Fibroblast of villous mesenchyme (primary cell): Measurements from ENCODE around the gene MTMR3. TPM values are rescaled to one million over a fixed set of nuclear protein-coding genes. Genes with fewer than 3 reads are reported as not detected.
A peak's percentile ranks its signal among the peaks of the same experiment; 100 is the strongest.
"Not testable (repeated sequence)": the region's sequence is repeated elsewhere in the genome, so short reads cannot be mapped to it uniquely, and the experiment has no call there.

Experiments used
- DNase-seq: peaks from one replicate; pipeline ENCODE4 v3.0.0-alpha.2; 2010; ENCODE audit warnings: low read depth
- H3K4me3 ChIP-seq: 2 replicates; pipeline ENCODE4 v1.5.1; 2011; ENCODE audit warnings: low read depth, mild to moderate bottlenecking, low read length
- total RNA-seq: library from RNA; depleted of rRNA; stranded (reverse); fragments of >200 nt; gene quantifications from 2 replicates; pipeline ENCODE4 v1.2.3, GENCODE V29; 2012
- TF ChIP-seq, protein P1 (sequence below): IDR thresholded peaks from 2 replicates; pipeline ENCODE4 v1.5.1; 2012; ENCODE audit warnings: low read depth, mild to moderate bottlenecking, low read length; ENCODE audit not compliant: insufficient read depth

Gene MTMR3
- total RNA-seq = 48.0 and 51.4 TPM in 2 replicates

DNA sequence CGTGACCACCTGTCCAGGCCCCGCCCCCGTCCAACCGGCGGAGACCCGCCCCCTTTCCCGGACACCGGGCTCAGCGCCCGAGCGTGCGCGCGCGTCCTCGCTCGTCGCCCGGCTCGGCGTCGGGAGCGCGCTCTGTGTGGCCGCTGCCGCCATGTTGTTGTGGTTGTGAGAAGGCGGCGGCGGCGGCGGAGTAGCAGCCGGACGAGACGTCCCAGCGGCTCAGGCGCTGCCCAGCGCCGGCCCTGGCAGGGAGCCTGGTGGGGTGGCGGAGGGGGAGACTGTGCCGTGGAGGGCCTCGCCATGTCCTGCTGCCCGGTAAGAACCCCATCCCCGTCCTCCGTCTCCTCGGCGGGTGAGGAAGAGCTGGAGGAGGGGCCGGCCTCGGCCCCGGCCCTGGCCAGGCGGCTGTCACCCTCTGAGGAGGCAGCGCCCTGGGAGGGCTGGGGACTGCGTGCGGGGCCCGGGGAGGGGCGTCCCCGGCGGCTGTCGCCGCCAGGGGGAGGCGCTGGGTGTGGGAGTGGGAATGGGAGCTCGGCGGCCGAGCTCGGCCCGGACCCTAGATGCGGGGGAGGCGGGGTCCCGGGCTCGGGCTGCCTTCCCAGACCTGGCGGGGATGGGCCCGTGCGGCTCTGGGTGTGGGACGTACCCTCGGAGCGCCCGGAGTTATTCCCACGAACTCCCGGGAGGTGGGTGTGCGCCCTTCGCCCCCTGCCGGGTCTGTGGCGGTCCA lies at the start of gene MTMR3:
MTMR3 (plus strand) TSS at position 130 of the 730 bp plus-strand sequence. CDS start 87,886 bp downstream, outside the sequence.
- DNase-seq = peak; percentile 89
- peak within 1 kb of the TSS; percentile 91 for H3K4me3 ChIP-seq
- TF ChIP-seq, protein P1, sequence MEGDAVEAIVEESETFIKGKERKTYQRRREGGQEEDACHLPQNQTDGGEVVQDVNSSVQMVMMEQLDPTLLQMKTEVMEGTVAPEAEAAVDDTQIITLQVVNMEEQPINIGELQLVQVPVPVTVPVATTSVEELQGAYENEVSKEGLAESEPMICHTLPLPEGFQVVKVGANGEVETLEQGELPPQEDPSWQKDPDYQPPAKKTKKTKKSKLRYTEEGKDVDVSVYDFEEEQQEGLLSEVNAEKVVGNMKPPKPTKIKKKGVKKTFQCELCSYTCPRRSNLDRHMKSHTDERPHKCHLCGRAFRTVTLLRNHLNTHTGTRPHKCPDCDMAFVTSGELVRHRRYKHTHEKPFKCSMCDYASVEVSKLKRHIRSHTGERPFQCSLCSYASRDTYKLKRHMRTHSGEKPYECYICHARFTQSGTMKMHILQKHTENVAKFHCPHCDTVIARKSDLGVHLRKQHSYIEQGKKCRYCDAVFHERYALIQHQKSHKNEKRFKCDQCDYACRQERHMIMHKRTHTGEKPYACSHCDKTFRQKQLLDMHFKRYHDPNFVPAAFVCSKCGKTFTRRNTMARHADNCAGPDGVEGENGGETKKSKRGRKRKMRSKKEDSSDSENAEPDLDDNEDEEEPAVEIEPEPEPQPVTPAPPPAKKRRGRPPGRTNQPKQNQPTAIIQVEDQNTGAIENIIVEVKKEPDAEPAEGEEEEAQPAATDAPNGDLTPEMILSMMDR = peak; percentile 56

DNA sequence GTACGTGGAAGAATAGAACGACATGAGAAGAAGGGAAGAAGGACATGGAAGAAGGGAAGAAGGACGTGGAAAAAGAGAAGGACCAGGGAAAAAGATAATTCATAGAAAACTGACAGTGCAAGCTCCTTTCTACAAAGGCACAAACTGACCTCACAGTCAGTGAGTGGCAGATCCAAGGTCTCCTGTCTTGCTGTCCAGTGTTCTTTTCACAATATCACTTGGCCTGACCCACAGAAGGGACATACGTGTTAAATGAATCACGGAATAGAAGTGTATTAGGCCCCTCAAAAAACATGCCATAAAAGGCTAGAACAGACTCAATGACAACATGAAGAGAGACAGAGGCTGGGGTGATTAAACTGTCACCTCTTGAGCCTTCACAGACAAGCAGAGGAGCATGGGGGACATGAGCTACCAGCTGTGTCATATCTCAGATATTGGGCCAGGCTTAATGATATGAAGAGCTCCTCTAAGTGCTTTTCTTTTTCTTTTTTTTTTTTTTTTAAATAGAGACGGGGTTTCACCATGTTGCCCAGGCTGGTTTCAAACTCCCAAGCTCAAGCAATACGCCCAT lies 49.5 kb upstream of the MTMR3 start:
- TF ChIP-seq, protein P1 = no peak
- peak; percentile 57 for DNase-seq

DNA sequence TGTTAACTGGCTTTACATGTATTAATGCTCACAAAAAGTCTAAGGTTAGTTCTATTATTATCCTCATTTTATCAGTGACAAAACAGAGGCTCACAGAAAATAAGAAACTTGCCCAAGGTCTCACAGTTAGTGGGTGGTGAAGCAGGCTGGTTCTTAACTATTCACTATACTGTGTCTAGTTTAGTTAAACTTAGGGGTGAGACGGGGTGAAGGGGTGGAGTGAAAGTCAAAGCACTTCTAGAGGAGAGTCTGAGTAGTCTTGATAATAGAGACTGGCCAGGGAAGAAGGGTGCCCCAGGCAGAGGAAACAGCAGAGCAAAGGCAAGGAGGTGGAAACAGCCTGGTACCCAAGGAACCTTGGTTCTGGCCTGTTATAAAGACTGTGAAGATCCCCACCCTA lies 48.9 kb upstream of the MTMR3 start:
- no peak for DNase-seq
- H3K4me3 ChIP-seq = no peak overlapping the region
- TF ChIP-seq, protein P1 = no peak

More for the DNA sequence above, 49.5 kb upstream of the MTMR3 start:
- no peak overlapping the region for H3K4me3 ChIP-seq

DNA sequence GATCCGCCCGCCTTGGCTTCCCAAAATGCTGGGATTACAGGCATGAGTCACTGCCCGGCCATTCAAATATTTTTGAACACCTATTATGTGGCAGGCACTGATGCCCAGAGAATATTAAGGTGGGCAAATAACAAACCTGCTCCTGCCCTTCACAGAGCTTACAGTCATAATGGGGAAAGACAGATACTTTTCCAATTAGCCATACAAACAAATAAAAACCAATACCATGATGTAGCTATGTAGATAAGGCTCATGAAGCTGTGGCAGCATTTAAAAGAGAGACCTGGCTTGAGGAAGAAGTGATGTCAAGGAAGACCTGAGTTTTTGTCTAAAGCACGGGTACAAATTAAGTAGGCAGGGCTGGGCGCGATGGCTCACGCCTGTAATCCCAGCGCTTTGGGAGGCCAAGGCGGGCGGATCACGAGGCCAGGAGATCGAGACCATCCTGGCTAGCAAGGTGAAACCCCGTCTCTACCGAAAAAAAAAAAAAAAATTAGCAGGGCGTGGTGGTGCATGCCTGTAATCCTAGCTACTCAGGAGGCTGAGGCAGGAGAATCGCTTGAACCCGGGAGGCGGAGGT lies 46.1 kb upstream of the MTMR3 start:
- not testable (repeated sequence) for DNase-seq
- peak overlapping the region; percentile 98 for H3K4me3 ChIP-seq

DNA sequence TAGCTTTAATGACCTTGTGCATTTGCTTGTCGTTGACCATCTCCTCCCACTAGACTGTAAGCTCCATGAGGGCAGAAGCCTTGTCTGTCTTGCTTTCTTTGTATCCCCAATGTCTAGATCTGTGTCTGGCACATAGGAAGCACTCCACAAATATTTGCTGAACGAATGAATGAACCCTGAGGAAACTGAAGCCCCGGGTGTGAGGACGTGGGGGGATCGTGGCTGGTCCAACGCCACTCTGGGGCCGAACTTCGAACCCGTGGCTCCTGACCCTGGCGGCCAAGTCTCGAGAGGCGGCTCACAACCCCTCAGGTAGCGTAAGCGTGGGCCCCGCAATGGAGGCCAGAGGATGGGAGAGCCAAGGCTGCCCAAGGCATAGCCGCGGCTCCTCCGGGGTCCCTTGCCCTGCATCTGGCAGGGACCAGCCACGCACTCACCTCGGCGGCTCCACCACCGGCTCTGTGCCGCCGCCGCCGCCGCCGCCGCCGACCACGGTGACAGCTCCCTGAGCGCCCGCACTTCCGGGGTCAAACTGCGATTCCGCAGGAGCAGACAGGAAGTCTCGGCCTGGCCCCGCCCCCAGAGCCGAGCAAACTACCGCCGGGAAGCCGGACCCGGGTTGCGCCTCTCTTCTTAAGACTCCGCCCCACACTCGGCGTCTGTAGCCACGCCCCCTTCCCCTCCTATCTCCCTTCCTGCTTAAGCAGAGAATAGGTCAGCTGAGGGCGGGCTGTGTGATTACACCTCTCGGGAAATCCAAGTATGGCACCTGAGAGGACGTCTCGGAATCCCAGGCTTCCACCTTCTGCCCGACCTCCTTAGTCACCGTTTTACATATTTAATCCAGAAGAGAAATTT lies 45.0 kb upstream of the MTMR3 start, which contains the start of gene ASCC2:
ASCC2 (minus strand) TSS at position 534 of the 858 bp plus-strand sequence. CDS start 5,949 bp downstream, outside the sequence.
- H3K4me3 ChIP-seq = peak within 1 kb of the TSS; percentile 98
- TF ChIP-seq, protein P1 = no peak
- peak; percentile 97 for DNase-seq

DNA sequence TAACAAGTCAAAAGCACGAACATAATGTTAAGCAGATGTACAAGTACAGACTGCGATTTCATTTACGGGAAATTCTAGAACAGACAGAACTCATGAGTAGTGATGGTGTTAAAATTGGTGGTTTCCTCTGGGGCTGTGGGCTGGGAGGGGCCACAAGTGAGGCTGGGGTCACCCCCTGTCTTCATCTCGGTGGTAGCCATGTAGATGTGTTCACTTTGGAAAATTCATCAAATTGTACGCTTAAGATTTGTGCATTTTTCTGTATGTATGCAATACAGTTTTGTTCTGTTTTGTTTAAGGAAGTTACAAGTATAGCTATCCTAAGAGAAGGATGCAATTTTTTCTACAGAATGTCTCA lies 44.4 kb upstream of the MTMR3 start:
- TF ChIP-seq, protein P1 = no peak
- peak overlapping the region; percentile 98 for H3K4me3 ChIP-seq
- DNase-seq = no peak
